Iris pigment epithelial cell (primary cell): ENCODE measurements around the gene TMEM198.
A peak's percentile ranks its signal among the peaks of the same experiment; 100 is the strongest.

Experiments used
- DNase-seq: peaks from one replicate; pipeline ENCODE4 v3.0.0-alpha.2; 2011; ENCODE audit warnings: low read depth

Gene TMEM198

DNA sequence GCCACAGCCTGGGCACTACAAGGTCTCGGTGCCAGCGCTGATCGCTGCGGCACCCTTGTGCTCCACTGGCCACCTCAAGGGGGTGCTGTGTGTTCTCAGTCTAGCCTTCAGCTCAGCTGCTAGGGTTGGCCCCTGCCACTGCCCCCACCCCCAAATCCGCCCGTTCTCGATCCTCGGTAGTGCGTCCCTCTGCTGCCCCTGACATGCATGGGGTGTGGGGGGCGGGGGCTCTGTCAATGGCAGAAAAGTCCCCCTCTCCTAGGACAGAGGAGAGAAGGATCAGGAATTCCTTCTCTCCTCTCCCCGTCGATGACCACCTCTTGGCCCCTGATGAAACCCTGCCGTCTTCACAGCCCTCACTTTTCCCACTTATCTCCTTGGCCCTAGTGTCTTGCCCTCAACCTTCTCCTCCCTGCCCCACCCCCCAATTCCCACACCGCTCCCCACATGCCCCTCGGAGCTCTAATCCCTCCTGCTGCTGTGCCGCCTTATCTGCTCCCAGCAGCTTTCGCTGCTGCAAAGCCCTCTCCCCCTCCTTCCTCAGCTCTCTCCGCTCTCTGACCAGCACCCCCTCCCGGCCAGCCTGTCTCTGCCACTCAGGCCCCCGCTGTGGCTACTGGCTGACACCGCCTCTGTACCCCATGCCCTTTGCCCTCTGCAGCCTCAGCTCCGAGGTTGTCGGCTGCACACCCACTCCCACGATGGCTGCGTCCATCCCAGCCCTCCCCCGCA, 33.9 kb upstream of the TMEM198 start:
- DNase-seq, result peak; percentile 55

DNA sequence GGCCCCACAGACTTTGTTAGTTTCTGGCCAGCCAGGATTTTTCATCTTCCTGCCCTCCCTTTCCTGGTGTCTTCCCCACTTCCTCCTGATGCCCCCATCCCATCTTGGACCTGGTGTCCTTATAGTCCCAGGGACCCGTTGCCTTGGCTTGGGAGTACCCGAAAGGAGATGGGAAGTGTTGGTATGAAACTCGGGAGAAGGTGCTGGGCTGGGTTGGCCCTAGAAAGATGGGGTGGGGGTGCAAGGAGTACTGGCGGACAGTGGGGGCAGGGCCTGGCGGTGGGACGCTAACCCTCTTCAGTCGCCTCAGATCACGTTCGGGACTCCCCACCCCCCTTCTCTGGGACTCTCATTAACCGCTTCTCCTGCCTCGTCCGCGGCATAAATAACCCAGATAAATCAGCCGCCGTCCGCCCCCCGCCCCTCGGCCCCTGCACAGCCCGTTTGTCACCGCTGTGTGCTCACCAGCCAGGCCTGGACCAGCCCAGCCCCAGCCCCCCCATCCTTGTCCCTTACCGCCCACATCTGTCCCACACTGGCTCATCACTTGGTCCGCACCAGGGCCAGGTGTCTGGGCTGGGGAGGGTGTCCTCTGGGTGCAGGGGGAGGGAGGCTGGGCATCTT, 33.2 kb upstream of the TMEM198 start:
- DNase-seq, result no peak

DNA sequence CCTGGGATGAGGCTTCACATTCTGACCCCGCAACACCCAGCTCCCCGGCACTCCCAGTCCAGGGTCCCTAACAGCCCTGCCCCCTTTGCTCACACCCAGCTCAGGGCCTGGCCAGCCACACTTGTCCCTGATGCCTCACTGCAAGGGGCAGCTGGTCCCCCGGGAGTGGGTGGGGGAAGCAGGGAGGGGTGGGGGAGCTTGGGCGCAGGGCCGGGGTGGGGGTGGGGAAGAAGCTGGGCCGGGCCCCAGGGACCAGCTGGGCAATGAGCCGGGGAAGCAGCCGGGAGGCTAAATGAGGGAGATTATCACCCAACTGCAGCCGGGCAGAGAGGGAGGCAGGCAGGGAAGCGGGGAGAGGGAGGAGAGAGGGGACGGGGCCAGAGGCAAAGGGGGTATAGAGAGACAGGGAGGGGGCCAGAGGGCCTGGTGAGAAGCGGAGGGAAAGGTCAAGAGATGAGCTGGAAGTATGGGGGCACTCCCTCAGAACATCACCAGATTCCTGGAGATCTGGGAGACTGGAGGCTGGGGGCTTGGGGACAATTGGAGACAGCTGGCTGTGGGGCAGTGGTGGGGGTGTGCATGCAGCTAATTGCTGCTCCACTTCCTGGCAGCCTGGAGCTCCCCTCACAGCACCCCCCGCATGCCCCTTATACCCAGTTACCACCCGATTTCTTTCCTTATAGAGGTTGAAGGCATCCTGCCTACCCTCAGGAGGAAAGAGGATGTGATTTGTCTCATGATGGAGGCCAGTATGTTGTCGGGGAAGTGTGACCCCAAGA, 32.1 kb upstream of the TMEM198 start:
- no peak for DNase-seq

DNA sequence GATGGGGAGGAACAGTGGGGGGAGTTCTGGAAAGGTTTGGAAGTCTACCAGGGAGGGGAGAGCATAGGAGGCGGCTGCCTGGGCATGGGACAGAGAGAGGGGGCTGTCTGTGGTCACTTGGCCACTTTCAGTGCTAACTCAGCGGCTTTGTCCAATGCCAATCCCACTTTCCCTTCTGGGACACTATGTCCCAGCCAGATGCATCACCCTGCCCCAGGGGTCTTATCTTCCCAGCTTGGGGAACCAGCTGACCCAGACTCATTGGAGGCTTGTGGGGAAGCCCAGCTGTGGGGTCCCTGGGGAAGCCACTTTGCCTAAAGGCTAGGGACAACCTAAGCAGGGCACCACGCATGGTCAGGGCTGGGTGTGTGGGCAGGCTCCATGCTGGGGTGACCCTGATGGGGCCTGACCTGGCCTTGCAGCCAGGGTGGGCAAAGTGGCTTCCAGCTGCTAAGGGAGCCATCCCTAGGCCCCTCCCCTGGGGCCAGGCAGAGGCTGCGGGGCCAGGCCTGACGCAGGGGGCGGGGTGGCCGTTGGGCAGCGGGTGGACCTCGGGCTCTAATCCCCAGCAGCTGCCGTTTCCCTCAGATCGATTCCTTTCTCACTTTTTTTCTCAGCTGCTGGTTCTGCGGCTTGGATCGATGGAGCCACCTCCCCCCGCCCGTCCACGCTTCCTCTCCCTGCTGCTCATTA, 31.2 kb upstream of the TMEM198 start:
- DNase-seq, result no peak

DNA sequence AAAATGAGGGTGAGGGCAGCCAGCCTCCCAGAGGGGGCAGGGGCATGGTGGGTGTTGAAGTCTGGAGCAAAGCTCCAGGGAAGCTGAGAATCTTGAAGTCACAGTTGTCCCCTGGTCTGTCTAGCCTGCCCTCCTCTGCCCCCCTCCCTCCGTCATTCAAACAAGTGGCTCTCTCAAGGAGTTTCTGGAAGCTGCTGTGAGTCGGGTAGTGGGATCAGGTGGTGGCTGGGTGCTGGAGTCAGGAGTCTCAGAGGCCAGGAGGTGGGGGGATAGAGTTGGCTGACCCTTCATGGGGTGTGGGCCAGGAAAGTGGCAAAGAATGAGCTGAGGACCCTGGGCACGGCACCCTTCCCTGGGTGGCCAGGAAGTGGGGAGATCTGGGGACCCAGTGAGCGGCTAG, 30.0 kb upstream of the TMEM198 start:
- DNase-seq, result no peak

DNA sequence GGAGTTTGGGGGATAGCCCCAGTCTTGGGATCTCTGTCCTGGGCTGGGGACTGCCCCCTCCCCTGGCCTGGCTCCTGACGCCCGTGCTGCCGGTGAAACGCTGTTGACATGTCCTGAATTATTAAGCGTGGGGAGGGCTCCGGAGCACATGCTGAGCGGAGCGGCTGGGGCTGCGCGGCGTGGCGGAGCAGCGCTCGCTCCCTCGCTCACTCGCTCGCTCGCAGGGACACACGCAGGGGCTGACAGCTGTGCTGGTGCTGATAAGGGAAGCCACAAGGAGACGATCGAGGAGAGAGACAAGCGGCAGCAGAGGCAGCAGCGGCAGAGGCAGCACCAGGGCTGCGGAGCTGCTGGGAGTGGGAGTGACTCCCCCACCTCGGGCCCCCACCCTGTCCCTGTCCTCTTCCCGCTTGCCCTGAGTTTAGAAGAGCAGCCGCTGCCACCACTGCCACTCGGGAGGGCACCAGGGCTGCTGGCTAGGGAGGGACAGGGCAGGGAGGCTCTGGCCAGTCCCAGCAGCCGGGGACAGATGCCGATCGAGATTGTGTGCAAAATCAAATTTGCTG, 29.5 kb upstream of the TMEM198 start, which contains the start of gene ASIC4:
Gene ASIC4 (plus strand): TSS at position 287 of the 566 bp plus-strand sequence. CDS start 243 bp downstream, at position 530.
- no peak for DNase-seq

DNA sequence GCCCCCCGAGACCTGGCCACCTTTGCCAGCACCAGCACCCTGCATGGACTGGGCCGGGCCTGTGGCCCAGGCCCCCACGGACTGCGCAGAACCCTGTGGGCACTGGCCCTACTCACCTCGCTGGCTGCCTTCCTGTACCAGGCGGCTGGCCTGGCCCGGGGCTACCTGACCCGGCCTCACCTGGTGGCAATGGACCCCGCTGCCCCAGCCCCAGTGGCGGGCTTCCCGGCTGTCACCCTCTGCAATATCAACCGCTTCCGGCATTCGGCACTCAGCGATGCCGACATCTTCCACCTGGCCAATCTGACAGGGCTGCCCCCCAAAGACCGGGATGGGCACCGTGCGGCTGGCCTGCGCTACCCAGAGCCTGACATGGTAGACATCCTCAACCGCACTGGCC, 29.0 kb upstream of the TMEM198 start:
- DNase-seq, result no peak

DNA sequence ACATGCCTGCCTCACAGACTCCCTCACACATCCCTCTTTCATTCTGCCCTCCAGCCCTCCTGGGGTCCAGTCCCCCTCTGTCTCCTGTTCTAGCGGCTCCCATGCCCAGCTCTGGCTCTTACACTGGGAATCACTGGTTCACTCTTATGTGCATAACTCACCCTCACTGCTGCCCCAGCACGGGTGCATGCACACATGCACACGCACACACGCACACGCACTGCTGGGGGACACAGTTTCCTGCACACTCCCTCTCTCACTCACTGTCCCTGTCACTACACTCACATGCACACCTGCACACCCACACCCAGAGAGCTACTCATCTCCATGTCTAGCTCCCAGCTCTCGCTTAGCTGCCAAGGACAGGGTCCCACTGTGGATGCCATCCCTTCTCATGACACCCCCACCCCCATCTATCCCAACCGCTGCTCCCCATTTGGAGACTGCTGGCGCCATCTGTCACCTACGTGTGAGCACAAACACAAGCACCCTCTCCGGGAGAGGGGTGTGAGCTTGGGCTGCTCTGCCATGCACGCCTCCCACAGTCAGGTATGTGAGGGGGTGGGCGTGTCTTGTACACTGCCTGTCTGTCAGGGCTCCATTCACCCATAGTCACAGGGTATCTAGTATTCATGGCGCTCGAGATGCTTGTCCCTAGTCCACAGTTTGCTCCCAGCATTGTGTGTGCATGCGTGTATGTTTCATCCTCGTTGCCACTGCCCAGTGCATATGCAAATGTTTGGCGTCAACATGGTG, 27.8 kb upstream of the TMEM198 start:
- DNase-seq, result no peak

DNA sequence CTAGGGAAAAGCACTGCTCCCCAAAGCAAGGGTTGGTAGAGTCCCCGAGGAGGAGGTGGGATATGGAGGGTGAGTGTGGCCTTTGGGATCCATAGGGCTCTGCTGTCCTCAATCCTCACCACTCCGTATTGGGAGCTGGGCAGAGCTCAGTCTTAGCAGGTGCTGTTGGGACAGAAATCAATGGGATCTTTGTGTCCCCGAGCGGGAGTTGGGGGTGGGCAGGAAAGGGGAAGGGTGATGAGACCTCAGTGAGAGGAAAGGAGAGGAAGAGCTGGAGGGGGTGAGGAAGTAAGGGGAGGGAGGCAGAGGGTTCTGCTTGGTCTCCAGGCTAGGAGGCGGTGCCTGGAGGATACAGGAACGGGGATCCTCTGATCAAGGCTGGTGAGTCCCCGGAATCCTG, 26.9 kb upstream of the TMEM198 start:
- no peak for DNase-seq

DNA sequence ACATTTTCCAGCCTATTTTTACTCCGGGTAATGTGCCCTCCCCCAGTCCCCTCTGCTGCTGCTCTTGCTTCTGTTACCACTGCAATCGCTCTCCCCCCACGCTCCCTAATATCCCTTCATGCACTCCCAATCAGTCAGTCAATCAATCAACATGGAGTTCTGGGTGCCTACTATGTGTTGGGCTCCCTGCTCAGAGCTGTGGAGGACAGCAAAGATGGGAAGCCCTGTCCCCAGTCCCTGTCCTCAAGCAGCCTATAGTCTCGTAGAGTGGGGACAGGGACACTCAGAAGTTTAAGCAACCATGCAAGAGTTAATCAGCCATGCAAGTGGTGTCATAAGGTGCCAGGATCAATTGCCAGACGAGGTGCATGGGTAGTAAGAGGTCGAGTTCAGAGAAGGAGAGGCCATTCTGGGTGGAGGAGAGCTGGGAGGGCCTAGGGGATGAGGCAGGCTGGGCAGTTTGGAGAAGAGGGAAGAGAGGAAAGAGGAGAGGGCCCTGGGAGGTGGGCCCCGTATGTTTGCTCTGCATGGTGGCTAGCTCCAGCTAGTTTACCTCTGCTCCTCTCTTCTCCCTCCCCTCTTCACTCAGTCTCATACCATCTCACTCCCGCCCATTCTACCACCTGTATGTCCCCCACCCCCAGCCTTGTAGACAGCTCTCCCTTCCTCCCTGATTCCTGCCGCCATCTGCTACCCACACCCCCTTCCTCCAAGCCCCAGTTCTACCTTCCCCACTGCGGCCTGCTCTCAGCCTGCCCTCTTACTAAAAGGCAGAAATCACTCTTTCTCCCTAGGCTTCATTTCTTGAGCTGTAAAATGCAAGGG, 25.7 kb upstream of the TMEM198 start:
- no peak for DNase-seq

DNA sequence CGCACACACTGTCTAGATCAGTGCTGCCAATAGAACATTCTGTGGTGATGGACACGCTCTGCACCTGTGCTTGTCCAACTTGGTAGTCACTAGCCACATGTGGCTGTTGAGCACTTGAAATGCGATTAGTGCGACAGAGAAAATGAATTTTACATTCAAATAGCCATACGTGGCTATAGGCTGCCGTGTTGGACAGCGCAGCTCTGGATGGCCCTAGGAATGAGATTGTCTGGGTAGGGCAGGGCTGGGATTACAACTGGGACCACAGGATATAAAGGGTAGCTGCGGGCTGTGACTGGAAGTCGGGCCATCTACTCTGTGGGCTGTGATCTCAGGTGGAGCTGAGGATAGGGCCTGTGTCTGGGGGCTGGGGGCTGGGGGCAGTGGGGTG, 24.3 kb upstream of the TMEM198 start:
- DNase-seq, result no peak

DNA sequence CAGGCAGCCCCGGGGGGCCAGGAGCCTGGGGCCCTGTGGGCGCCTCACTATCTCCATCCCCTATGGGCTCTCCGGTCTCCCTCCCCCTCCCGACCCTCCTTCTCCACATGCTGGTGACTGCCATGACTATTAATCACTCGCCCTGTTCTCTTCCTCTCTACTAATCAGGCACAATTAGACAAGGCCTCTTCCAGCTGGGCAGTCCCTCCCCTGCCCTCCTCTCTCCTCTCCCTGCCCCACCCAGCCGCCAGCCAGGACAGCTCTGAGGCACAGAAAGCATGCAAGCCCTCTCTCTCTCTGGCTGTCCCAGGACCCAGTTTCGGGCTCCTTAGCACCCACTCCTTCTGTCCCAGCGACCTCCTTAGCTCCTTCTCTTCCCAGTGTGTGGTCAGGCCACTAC, 23.7 kb upstream of the TMEM198 start:
- no peak for DNase-seq

DNA sequence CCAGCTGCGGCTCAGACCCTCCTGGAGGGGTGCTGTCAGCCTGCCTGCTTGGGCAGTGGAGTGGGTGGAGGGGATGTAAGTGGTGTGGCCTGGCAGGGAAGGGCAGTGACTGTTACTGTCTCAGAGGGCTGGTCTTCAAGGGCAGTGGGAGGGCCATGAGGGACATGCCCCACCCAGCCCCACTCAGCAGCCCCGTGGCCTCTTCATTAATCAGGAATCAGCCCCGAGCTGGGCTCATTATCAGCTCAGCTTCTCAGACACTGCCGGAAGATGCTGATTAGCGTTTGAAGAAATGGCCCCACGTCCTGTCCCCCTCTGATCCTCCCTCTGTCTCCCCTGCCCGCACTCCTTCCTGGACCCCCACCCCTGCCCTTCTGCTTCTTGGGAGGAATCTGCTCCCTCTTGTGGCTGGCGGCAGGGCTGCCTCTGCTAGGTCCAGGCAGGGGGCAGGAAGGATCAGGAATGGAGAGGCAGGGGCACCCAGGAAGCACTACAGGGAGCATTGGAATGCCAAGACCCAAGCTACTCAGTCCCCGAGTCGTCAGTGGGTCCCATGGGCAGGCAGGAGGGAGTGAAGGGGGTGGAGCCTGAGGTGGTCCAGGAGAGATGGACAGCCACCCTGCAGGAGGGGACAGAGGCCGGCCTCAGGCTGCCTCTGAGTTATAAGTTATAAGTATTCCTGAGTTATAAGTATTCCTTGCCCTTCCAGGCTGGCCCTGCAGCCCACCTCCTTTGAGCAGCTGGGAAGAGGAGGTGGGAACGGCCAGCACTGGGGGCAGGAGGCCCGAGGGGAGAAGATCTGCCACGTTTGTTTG, 22.6 kb upstream of the TMEM198 start:
- DNase-seq, result peak; percentile 38

DNA sequence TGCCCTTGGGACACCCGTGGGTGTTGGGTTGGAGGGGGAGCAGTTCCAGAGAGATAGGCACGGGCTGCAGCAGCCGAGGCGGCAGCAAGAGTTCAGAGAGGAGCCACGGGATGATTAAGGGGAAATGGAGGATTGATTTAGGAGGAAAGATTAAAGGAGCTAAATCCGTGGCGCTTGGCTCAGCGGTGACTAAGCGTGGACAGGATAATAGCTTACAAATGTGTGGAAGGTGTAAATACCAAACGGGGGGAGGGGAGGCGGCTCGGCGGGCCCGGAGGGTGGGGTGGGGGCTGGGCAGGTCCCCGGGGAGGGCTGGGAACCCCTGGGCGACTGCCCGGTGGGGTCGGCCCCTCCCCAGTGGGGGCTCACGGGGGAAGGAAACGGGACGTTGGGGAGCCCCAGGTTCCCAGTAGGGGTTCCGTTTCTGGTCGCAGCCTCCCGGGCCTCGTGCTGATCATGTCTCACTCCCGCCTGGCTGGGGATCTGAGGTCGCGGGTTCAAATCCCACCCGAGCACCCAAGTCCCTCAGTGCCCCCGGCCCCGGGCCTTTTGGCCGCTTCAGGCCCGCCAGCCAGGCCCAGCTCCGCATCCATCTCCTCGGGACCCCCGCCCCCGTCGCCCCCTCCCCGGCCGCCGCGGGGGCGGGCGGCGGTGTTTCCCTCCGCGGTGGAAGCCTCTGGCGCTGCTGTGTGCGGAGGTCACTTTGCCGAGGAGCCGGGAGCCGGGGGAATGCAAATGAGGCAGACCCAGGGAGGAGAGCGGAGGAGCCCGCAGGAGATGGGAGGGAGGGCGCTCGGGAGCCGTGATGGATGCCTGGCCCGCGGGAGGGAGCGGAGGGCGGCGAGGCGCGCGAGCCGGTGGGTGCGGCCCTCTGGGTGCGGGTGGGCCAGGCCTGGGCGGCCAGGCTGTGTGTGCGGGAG, 21.5 kb upstream of the TMEM198 start:
- peak; percentile 74 for DNase-seq

DNA sequence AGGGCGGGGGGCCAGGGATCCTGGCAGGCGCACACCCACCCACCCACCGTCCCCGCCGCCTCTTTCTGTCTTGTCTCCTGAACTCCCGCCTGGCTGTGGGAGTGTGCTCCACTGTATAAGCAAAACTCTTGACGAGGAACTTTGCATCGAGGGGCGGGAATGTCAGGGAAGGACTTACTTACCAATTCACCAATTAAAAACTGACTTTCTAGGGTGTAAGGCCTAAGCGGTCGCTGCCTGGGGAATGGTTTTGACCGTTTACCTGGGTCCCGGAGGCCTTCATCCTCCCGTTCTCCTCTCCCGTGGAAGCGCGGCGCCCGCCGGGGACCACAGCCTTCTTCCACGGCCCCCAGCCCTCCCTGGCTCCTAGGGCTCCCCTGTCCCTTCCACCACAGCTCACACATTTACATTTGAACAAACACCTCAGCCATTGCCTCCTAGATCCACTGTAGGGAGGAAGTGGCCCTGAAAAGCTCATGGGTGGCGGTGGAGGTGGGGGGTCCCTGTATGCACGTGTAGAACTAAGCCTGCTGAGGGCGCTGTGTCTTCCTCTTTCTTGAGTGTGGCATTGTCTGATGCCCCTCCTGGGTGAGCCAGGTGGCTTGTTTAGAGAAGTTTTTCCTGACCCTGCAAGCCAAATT, 20.7 kb upstream of the TMEM198 start:
- no peak for DNase-seq

DNA sequence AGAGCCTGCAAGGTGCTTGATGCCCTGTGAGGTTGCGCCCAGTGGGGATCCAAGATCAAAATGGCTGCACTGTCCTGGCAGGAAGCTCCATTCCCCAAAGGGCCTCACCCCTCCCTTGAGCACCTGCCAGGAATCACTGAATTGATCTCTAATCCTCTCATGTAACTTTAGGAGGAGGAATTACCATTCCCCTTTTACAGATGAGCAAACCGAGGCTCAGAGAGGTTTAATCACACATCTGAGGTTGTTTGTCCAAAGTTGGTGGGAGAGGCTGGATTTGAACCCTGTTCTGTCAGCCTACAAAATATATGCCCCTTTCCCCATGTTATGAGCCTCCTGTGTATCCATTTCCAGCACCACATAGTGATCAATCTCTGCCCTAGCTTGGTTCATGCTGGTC, 19.0 kb upstream of the TMEM198 start:
- no peak for DNase-seq

DNA sequence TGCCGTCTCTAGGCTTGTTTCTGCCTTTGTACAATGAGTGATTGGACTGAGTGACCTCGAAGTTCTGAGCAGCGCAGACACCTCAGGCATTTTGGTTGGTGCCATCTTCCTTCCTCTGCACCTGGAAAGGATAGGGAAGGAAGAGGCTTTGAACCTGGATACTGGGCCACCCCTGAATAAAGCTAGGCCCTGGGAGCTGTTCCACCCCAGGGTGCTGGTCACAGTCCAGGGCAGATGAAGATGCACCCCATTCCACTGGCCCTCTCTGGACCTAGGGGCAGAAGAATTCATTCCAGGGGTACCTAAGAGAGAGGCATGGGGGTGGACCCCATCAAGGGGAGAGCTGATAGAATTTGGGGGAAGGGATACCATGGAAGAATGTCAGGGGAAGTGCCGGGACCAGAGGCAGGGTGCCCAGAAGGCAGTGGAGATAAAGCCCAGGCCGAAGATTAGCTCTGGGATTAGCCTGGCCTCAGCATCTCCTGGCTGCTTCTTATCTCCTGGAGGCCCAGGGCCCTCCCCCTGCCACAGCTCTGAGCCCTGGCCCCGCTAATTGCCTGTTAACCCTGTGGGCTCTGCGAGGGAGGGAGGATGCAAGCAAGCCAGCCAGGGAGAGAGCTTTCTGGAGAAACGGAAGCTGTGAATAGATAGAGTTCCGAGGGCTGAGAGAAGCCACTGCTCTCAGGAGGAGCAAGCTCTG, 18.1 kb upstream of the TMEM198 start:
- no peak for DNase-seq
